GM23338 (cell line): ENCODE measurements around the gene PRKCH.

Experiments
- CREB1 ChIP-seq: fragments of 250-450 bp; sonication (Bioruptor Pico); IDR thresholded peaks from 2 replicates; pipeline ENCODE4 v1.5.0; 2020; ENCODE audit warnings: low read depth, mild to moderate bottlenecking, moderate library complexity
- EZH2 ChIP-seq: fragments of 200-600 bp; sonication (generic); IDR thresholded peaks from one replicate; pipeline ENCODE4 v1.8.0; 2017; ENCODE audit warnings: antibody characterized with exemption, mild to moderate bottlenecking, low read depth; ENCODE audit not compliant: unreplicated experiment
- EZH2phosphoT487 ChIP-seq: fragments of 200-600 bp; sonication (generic); IDR thresholded peaks from one replicate; pipeline ENCODE4 v1.8.1; 2018; ENCODE audit warnings: antibody characterized with exemption; ENCODE audit not compliant: unreplicated experiment
- JUNB ChIP-seq: IDR thresholded peaks from one replicate; pipeline ENCODE4 v1.6.1; 2016; ENCODE audit warnings: antibody characterized with exemption; ENCODE audit not compliant: unreplicated experiment
- NANOG ChIP-seq: IDR thresholded peaks from 2 replicates; pipeline ENCODE4 v1.6.1; 2016; ENCODE audit warnings: antibody characterized with exemption, borderline replicate concordance
- POLR2AphosphoS5 ChIP-seq: IDR thresholded peaks from 2 replicates; pipeline ENCODE4 v1.6.1; 2016; ENCODE audit warnings: antibody characterized with exemption, low read depth
- STAT1 ChIP-seq: IDR thresholded peaks from one replicate; pipeline ENCODE4 v1.6.1; 2016; ENCODE audit warnings: antibody characterized with exemption; ENCODE audit not compliant: unreplicated experiment
- ZNF114 ChIP-seq: fragments of 250-450 bp; sonication (Bioruptor Pico); IDR thresholded peaks from 2 replicates; pipeline ENCODE4 v1.5.0; 2020; ENCODE audit warnings: mild to moderate bottlenecking, moderate library complexity
- ZNF331 ChIP-seq: fragments of 250-450 bp; sonication (Bioruptor Pico); IDR thresholded peaks from 2 replicates; pipeline ENCODE4 v1.5.0; 2020; ENCODE audit warnings: low read depth, mild to moderate bottlenecking, moderate library complexity
- TF ChIP-seq, protein P1 (sequence below), 2 experiments: fragments of 200-600 bp in 1 of 2; sonication (generic) in 1 of 2; conservative IDR thresholded peaks; 2 replicates each; pipeline versions ENCODE4 v1.5.1 to v1.6.1; 2016 to 2017; ENCODE audit warnings: antibody characterized with exemption in 2 of 2, low read depth in 2 of 2, mild to moderate bottlenecking in 2 of 2, moderate library complexity in 1 of 2
- TF ChIP-seq, protein P2 (sequence below): IDR thresholded peaks from one replicate; pipeline ENCODE4 v1.6.1; 2018; ENCODE audit warnings: antibody characterized with exemption; ENCODE audit not compliant: unreplicated experiment
- TF ChIP-seq, protein P3 (sequence below): fragments of 250-450 bp; sonication (Bioruptor Pico); IDR thresholded peaks from 2 replicates; pipeline ENCODE4 v1.5.0; 2020; ENCODE audit warnings: mild to moderate bottlenecking, moderate library complexity
- TF ChIP-seq, protein P4 (sequence below): IDR thresholded peaks from 2 replicates; pipeline ENCODE4 v1.6.1; 2016; ENCODE audit warnings: antibody characterized with exemption

DNA sequence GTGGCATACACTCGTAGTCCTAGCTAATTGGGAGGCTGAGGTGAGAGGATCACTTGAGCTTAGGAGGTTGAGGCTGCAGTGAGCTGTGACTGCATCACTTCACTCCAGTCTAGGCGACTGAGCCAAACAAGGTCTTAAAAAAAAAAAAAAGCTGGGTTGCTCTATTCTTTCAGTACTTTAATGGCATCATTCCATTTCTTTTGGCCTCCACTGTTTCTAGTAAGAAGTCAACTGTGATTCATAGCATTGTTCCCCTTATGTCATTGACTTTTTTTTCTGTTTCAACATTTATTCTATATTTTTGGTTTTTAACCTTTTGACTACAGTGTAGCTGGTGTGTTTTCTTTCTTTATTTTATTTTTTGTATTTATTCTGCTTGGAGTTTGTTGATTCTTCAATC, 16.7 kb upstream of the PRKCH start:
- TF ChIP-seq POLR2AphosphoS5 = no peak
- TF ChIP-seq, protein P1, sequence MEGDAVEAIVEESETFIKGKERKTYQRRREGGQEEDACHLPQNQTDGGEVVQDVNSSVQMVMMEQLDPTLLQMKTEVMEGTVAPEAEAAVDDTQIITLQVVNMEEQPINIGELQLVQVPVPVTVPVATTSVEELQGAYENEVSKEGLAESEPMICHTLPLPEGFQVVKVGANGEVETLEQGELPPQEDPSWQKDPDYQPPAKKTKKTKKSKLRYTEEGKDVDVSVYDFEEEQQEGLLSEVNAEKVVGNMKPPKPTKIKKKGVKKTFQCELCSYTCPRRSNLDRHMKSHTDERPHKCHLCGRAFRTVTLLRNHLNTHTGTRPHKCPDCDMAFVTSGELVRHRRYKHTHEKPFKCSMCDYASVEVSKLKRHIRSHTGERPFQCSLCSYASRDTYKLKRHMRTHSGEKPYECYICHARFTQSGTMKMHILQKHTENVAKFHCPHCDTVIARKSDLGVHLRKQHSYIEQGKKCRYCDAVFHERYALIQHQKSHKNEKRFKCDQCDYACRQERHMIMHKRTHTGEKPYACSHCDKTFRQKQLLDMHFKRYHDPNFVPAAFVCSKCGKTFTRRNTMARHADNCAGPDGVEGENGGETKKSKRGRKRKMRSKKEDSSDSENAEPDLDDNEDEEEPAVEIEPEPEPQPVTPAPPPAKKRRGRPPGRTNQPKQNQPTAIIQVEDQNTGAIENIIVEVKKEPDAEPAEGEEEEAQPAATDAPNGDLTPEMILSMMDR (conservative IDR thresholded peaks at IDR 0.05; ENCODE audit: low read depth in 2 of 2) = no peak
- TF ChIP-seq EZH2phosphoT487 = no peak
- no peak for TF ChIP-seq CREB1 (CRISPR knock-in tag)
- no peak for TF ChIP-seq EZH2
- no peak for TF ChIP-seq STAT1
- TF ChIP-seq, protein P2, sequence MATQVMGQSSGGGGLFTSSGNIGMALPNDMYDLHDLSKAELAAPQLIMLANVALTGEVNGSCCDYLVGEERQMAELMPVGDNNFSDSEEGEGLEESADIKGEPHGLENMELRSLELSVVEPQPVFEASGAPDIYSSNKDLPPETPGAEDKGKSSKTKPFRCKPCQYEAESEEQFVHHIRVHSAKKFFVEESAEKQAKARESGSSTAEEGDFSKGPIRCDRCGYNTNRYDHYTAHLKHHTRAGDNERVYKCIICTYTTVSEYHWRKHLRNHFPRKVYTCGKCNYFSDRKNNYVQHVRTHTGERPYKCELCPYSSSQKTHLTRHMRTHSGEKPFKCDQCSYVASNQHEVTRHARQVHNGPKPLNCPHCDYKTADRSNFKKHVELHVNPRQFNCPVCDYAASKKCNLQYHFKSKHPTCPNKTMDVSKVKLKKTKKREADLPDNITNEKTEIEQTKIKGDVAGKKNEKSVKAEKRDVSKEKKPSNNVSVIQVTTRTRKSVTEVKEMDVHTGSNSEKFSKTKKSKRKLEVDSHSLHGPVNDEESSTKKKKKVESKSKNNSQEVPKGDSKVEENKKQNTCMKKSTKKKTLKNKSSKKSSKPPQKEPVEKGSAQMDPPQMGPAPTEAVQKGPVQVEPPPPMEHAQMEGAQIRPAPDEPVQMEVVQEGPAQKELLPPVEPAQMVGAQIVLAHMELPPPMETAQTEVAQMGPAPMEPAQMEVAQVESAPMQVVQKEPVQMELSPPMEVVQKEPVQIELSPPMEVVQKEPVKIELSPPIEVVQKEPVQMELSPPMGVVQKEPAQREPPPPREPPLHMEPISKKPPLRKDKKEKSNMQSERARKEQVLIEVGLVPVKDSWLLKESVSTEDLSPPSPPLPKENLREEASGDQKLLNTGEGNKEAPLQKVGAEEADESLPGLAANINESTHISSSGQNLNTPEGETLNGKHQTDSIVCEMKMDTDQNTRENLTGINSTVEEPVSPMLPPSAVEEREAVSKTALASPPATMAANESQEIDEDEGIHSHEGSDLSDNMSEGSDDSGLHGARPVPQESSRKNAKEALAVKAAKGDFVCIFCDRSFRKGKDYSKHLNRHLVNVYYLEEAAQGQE = no peak
- TF ChIP-seq ZNF331 (CRISPR knock-in tag) = no peak
- no peak for TF ChIP-seq NANOG
- TF ChIP-seq, protein P3, sequence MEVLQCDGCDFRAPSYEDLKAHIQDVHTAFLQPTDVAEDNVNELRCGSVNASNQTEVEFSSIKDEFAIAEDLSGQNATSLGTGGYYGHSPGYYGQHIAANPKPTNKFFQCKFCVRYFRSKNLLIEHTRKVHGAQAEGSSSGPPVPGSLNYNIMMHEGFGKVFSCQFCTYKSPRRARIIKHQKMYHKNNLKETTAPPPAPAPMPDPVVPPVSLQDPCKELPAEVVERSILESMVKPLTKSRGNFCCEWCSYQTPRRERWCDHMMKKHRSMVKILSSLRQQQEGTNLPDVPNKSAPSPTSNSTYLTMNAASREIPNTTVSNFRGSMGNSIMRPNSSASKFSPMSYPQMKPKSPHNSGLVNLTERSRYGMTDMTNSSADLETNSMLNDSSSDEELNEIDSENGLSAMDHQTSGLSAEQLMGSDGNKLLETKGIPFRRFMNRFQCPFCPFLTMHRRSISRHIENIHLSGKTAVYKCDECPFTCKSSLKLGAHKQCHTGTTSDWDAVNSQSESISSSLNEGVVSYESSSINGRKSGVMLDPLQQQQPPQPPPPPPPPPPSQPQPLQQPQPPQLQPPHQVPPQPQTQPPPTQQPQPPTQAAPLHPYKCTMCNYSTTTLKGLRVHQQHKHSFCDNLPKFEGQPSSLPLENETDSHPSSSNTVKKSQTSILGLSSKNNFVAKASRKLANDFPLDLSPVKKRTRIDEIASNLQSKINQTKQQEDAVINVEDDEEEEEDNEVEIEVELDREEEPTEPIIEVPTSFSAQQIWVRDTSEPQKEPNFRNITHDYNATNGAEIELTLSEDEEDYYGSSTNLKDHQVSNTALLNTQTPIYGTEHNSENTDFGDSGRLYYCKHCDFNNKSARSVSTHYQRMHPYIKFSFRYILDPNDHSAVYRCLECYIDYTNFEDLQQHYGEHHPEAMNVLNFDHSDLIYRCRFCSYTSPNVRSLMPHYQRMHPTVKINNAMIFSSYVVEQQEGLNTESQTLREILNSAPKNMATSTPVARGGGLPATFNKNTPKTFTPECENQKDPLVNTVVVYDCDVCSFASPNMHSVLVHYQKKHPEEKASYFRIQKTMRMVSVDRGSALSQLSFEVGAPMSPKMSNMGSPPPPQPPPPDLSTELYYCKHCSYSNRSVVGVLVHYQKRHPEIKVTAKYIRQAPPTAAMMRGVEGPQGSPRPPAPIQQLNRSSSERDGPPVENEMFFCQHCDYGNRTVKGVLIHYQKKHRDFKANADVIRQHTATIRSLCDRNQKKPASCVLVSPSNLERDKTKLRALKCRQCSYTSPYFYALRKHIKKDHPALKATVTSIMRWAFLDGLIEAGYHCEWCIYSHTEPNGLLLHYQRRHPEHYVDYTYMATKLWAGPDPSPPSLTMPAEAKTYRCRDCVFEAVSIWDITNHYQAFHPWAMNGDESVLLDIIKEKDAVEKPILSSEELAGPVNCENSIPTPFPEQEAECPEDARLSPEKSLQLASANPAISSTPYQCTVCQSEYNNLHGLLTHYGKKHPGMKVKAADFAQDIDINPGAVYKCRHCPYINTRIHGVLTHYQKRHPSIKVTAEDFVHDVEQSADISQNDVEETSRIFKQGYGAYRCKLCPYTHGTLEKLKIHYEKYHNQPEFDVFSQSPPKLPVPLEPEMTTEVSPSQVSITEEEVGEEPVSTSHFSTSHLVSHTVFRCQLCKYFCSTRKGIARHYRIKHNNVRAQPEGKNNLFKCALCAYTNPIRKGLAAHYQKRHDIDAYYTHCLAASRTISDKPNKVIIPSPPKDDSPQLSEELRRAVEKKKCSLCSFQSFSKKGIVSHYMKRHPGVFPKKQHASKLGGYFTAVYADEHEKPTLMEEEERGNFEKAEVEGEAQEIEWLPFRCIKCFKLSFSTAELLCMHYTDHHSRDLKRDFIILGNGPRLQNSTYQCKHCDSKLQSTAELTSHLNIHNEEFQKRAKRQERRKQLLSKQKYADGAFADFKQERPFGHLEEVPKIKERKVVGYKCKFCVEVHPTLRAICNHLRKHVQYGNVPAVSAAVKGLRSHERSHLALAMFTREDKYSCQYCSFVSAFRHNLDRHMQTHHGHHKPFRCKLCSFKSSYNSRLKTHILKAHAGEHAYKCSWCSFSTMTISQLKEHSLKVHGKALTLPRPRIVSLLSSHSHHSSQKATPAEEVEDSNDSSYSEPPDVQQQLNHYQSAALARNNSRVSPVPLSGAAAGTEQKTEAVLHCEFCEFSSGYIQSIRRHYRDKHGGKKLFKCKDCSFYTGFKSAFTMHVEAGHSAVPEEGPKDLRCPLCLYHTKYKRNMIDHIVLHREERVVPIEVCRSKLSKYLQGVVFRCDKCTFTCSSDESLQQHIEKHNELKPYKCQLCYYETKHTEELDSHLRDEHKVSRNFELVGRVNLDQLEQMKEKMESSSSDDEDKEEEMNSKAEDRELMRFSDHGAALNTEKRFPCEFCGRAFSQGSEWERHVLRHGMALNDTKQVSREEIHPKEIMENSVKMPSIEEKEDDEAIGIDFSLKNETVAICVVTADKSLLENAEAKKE = no peak
- TF ChIP-seq JUNB = no peak
- TF ChIP-seq, protein P4, sequence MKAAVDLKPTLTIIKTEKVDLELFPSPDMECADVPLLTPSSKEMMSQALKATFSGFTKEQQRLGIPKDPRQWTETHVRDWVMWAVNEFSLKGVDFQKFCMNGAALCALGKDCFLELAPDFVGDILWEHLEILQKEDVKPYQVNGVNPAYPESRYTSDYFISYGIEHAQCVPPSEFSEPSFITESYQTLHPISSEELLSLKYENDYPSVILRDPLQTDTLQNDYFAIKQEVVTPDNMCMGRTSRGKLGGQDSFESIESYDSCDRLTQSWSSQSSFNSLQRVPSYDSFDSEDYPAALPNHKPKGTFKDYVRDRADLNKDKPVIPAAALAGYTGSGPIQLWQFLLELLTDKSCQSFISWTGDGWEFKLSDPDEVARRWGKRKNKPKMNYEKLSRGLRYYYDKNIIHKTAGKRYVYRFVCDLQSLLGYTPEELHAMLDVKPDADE = no peak
- no peak for TF ChIP-seq ZNF114 (CRISPR knock-in tag)
